GM12872 (cell line): ENCODE data around the gene ZIC4.

Source experiments
- TF ChIP-seq, protein P1 (sequence below): IDR thresholded peaks from 3 replicates; pipeline ENCODE4 v1.5.1; 2011; ENCODE audit warnings: low read depth, mild to moderate bottlenecking, low read length, moderate library complexity; ENCODE audit not compliant: insufficient read depth

Gene ZIC4

DNA sequence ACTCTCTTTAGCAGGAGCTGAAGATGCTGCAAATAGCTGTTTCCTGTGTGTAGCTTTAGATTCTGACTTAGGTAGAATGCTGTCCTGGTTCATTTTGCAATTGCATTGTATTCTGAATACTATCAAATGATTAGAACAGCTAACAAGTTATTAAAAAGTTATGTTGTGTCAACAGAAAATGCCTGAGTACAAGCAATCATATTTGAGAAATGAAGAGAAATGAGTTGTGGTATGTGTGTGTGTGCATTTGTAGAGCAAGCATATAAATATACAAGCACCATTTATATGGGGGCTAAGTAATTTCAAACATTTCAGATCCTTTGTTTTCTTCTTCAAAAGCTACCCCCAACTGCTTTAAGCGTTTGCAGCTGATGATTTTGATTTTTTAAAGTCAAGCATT, 10.6 kb upstream of the ZIC4 start:
- TF ChIP-seq, protein P1, sequence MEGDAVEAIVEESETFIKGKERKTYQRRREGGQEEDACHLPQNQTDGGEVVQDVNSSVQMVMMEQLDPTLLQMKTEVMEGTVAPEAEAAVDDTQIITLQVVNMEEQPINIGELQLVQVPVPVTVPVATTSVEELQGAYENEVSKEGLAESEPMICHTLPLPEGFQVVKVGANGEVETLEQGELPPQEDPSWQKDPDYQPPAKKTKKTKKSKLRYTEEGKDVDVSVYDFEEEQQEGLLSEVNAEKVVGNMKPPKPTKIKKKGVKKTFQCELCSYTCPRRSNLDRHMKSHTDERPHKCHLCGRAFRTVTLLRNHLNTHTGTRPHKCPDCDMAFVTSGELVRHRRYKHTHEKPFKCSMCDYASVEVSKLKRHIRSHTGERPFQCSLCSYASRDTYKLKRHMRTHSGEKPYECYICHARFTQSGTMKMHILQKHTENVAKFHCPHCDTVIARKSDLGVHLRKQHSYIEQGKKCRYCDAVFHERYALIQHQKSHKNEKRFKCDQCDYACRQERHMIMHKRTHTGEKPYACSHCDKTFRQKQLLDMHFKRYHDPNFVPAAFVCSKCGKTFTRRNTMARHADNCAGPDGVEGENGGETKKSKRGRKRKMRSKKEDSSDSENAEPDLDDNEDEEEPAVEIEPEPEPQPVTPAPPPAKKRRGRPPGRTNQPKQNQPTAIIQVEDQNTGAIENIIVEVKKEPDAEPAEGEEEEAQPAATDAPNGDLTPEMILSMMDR, result no peak

DNA sequence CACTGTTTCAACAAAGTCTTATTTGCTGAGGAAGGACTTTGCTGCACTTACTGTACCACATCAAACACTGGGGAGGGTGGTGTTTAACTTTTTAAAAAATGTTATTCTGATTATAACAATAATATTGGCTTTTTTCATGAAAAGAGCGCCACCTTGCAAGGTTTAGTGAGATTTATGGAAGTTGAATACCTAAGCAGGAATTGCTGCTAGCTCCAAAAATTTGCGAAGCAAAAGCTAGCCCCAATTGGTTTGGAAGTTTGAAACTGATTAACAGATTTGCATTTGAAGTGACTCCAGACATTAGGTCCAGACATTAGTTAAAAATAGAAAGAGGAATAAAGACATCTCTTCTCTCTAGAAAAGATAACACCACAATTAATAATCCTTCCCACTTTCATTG, 9.5 kb upstream of the ZIC4 start:
- TF ChIP-seq, protein P1, result no peak

DNA sequence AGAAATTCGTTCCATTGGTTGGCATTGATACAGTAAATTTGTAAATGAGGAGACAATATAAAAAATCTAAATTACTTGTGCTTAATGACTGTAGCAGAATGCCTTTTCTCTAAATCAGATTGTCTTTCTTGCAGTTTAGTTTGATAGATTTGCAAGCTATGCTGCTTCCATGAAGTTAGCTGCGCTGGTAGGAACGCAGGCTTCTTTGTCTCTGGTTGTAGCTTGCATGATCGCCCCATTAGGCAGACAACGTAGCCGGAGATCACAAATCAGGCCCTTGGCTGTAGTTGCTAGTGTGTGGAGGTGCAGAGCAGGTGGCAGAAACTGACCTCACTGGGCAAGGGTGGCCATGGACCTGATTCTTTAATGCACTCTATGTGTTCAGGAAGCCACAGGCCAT, 8.9 kb upstream of the ZIC4 start:
- TF ChIP-seq, protein P1, result no peak

DNA sequence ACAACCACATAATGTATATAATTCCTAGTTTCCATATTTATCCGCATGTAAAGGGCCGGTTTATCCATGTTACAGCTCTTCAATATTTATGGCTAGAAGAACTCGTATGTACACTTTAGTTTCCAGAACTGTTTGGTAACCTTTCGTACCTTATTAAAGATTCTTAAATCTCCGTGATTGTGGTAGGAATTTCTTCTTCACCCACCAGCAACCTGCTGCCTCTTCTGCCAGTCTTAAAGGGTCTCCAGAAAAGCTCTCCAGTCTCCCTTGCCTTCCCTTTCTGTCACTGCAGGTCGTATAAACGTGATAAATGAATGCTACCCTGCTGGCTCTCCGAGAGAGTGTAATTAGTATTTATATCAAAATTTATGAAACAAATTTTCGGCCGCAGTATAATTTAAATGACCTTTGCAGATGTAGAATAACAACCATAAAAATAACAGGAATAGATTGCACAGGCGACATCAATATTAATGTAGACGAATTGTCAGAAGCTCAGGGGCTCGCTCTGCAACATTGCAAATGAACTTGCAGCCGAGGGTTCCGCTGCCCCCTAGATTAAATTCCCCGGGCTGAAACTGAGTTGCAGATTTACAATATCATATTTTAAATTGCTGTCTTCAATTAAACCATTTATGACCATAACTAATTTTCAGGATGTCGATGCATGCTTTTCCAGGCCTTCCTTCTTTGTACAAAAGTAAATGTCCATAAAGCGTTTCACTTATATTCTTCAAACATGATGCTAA, 8.2 kb upstream of the ZIC4 start:
- TF ChIP-seq, protein P1, result no peak

DNA sequence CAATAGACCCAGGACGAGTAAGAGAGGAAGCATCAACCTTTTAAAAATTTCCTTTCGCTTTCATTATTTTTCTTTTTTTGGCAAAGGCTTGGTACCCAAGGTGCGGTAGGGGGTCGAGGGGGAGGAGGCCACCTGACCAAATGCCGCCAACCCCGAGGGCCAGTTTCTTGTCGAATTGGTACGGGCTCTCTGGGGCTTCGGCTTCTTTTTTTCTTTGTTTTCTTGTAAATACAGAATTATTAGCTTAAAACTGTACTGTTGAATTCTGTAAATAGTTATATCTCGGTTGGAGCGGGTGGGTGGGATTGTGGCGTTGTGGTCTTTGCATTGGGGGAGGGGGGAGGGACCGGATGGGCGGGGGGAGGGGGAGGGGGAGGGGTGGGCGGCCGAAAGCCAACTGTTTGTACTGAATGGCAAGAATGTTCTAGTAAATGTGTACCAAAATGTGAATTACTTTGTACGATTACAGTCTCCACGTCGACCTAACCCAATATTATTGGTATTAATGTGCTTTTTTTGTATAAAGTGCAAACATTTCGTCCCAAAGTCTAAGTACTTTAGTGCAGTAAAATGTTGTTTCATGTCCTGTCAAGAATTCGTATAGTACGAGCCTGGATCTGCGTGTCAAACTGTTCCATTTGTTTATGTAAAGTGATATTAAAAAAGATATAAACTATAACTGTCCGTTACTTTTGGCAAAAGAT, 7.5 kb upstream of the ZIC4 start:
- TF ChIP-seq, protein P1, result no peak

DNA sequence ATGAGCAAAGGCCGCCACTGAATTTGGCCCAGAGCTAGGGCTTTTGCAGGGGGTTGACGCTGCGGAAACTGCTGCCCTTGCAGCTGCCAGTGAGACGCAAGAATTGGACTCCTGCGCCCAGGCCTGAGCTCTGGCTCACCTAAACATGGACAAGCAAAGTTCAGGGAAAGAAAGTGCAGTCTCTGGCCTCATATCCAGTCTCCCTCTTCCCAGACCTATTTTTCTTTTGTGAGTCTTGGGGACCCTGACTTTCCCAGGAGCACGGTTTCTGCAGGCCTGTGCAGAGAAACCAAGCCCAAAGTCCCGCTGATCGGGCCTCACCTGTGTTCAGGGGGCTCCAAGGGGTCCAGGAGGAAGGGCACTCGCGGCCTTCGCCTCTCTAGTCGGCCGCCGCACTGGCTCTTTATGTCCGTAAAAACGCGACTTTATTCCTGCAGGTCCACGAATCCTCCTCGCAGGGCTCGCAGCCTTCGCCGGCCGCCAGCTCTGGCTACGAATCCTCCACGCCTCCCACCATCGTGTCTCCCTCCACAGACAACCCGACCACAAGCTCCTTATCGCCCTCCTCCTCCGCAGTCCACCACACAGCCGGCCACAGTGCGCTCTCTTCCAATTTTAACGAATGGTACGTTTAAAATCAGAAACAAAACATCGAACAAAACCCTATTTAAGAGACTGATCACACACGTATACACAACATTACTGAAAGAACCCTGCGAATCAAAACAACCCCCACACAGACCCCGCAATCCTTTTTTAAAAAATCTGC, 6.8 kb upstream of the ZIC4 start:
- TF ChIP-seq, protein P1, result no peak

DNA sequence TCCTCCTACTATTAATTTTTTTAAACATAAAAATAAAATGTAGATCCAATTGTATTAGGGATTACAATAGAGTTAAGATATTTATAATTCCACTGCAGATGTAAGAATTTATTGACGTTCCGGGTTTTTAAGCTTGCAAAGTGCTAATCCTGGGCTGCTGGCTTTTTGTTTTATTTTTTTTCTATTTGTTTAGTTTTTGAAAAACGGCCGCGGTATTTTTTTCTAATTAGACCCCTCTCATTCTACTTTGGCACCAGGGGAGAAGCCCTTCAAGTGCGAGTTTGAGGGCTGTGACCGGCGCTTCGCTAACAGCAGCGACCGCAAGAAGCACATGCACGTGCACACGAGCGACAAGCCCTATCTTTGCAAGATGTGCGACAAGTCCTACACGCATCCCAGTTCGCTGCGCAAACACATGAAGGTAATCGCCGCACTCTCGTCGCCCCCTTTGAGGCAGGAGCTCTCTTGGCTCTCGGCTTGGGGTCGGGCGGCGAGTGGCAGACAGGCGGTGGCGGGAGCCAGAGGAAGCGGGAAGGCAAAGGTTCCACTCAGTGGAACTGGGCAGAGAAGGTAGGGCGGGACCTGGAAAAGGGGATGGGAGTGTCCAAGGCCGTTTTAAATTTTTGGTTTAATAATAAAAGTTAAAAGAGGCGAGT, 6.0 kb upstream of the ZIC4 start:
- TF ChIP-seq, protein P1, result no peak
